Keratinocyte (primary cell): ENCODE results near the gene ARVCF.

Source experiments
- EZH2 ChIP-seq: IDR thresholded peaks from one replicate; pipeline ENCODE4 v1.6.1; 2012; ENCODE audit warnings: inconsistent platforms, mild to moderate bottlenecking, low read length, moderate library complexity
- TF ChIP-seq, protein P1 (sequence below), 3 experiments: IDR thresholded peaks in 1 of 3; conservative IDR thresholded peaks in 1 of 3; optimal IDR thresholded peaks in 1 of 3; 2 replicates in 2 of 3; 3 replicates in 1 of 3; pipeline versions ENCODE3 to v1.5.1; 2011; ENCODE audit warnings: low read length in 3 of 3, mild to moderate bottlenecking in 3 of 3, moderate library complexity in 2 of 3, control low read depth in 1 of 3, inconsistent platforms in 1 of 3; ENCODE audit not compliant: insufficient read depth in 2 of 3; ENCODE audit errors: extremely low read depth in 1 of 3

- TF ChIP-seq, protein P1, sequence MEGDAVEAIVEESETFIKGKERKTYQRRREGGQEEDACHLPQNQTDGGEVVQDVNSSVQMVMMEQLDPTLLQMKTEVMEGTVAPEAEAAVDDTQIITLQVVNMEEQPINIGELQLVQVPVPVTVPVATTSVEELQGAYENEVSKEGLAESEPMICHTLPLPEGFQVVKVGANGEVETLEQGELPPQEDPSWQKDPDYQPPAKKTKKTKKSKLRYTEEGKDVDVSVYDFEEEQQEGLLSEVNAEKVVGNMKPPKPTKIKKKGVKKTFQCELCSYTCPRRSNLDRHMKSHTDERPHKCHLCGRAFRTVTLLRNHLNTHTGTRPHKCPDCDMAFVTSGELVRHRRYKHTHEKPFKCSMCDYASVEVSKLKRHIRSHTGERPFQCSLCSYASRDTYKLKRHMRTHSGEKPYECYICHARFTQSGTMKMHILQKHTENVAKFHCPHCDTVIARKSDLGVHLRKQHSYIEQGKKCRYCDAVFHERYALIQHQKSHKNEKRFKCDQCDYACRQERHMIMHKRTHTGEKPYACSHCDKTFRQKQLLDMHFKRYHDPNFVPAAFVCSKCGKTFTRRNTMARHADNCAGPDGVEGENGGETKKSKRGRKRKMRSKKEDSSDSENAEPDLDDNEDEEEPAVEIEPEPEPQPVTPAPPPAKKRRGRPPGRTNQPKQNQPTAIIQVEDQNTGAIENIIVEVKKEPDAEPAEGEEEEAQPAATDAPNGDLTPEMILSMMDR (optimal IDR thresholded peaks at IDR 0.05 in 1 of 3, IDR thresholded peaks at IDR 0.05 in 1 of 3, conservative IDR thresholded peaks at IDR 0.05 in 1 of 3; ENCODE audit: extremely low read depth in 1 of 3, insufficient read depth in 2 of 3, low read length in 3 of 3), result no peak
- no peak for TF ChIP-seq EZH2
Measured at GRCh38 chr22:20062766-20063083, 46.1 kb upstream of the ARVCF start.
